Measurements from ENCODE around the gene DPH2. TPM values are rescaled to one million over a fixed set of nuclear protein-coding genes. Genes with fewer than 3 reads are reported as not detected.

The DPH2 gene
- total and polyA plus RNA-seq, 10 of the 15 experiments (the other 5 are each of a cell fraction or from before 2014, with no cell fraction given) = 13.1 to 82.9 (median 52.0) TPM

DNA sequence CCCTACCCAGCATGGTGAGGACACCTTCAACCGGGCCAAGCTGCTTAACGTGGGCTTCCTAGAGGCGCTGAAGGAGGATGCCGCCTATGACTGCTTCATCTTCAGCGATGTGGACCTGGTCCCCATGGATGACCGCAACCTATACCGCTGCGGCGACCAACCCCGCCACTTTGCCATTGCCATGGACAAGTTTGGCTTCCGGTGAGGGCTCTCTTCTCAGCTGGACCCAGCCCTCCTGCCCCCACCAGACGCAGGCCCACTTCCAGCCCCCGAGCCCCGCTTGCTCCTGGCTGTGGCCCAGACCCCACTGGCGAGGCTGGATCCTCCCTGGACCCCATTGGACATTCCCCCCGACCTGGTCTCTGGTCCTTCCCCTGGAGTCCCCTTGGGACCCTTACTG lies 15.0 kb downstream of the DPH2 start:
- ATAC-seq (no peak), DNase-seq (ENCODE audit: low read depth, low spot score) (no peak), FAIRE-seq (no peak)
- RAD21 ChIA-PET (ENCODE audit: unreplicated experiment) = no interaction called here
- SMC1A ChIA-PET (ENCODE audit: uncharacterized antibody, unreplicated experiment) = no interaction called here
- Histone ChIP-seq H3K9ac (ENCODE audit: control insufficient read depth, insufficient read depth, low read length) (no peak overlapping the region), H3K4me3 (no peak overlapping the region), H3K9me3 (replicated peaks; ENCODE audit: control insufficient read depth, insufficient read depth, low read length) (no peaks in the 10 kb centered on the region), H3K27me3 (replicated peaks in 1 of 2; ENCODE audit: control insufficient read depth in 2 of 2, insufficient read depth in 2 of 2, low read length in 1 of 2) (no peaks in the 10 kb centered on the region), H3K4me1 (ENCODE audit: control insufficient read depth, insufficient read depth, low read length) (peaks cover 8% of the 10 kb centered on the region), H3K79me2 (ENCODE audit: control insufficient read depth, insufficient read depth, low read length) (peaks cover 9% of the 10 kb centered on the region), H3K36me3 (ENCODE audit: control insufficient read depth in 2 of 2, insufficient read depth in 2 of 2, low read length in 1 of 2) (peaks cover 0 to 4% of the 10 kb centered on the region in 2 experiments; a peak in 3 of 4 replicates), H3K27ac (ENCODE audit: control insufficient read depth, insufficient read depth) (no peak overlapping the region), H3K4me2 (ENCODE audit: control insufficient read depth, insufficient read depth) (no peak overlapping the region), H2AFZ (ENCODE audit: control insufficient read depth, low read depth, low read length) (no peak overlapping the region), H4K20me1 (ENCODE audit: control insufficient read depth, insufficient read depth) (no peaks in the 10 kb centered on the region)
- intact Hi-C loops (cut with micrococcal nuclease; ENCODE audit: unreplicated experiment) = no loop called here
- 88% methylated on average over 16 of the region's 16 CpGs for WGBS (ENCODE audit: insufficient coverage, insufficient replicate concordance, low lambda C conversion rate, missing lambda C conversion rate)
- no TSS peak for BruUV-seq (replicated peaks)
- TF ChIP-seq RFX5 (IDR thresholded peaks at IDR 0.05; ENCODE audit: low read depth, low read length) = no peak
- POLR2A ChIA-PET = no interaction called here
- in situ Hi-C loops (cut with MboI) = no loop called here
- CTCF ChIA-PET = no interaction called here

DNA sequence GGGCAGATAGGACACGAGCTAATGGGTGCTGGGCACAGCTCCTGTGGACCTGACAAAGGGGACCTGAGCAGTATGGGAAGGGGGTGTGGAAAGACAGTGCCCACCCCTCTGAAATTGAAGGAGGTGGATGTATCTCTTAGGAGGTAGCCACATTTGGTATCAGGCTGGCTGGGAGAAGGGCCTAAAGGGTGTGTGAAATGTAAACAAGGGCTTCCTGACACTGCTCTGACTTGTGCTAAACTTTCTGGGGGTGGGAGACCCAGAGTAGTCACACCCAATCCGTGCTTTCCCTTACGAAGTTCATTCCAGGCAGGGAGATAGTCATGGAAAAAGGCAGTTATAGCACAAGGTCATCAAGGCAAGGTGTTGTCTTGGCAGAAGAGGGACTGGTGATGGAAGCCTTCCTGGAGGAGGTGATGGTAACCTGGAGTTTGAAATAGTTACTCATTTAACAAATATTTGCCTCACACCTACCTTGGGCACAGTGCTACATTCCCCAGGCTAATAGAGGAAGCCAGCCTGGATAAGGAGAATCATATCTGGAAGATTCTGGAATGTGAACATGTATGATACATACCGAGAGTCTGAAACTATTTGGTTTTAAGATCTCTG lies 16.3 kb downstream of the DPH2 start:
- H3K79me2 ChIP-seq (ENCODE audit: control insufficient read depth, insufficient read depth, low read length) = no peaks in the 10 kb centered on the region; the same call in none of the 2 replicates
- H3K36me3 ChIP-seq (ENCODE audit: control insufficient read depth in 2 of 2, insufficient read depth in 2 of 2, low read length in 1 of 2) = peaks cover 0 to 4% of the 10 kb centered on the region in 2 experiments; a peak in 3 of 4 replicates
- H3K9ac ChIP-seq (ENCODE audit: control insufficient read depth, insufficient read depth, low read length) = no peak overlapping the region
- intact Hi-C loops (cut with micrococcal nuclease; ENCODE audit: unreplicated experiment) = no loop called here
- H3K4me2 ChIP-seq (ENCODE audit: control insufficient read depth, insufficient read depth) = no peak overlapping the region
- H3K4me3 ChIP-seq = no peak overlapping the region
- RAD21 ChIA-PET (ENCODE audit: unreplicated experiment) = no interaction called here
- SMC1A ChIA-PET (ENCODE audit: uncharacterized antibody, unreplicated experiment) = no interaction called here
- no peaks in the 10 kb centered on the region for H4K20me1 ChIP-seq (ENCODE audit: control insufficient read depth, insufficient read depth)
- ATAC-seq (no peak), FAIRE-seq (no peak), DNase-seq (ENCODE audit: low read depth, low spot score) (no peak)
- CTCF ChIA-PET = no interaction called here
- POLR2A ChIA-PET = no interaction called here
- in situ Hi-C loops (cut with MboI) = no loop called here
- H3K27me3 ChIP-seq (replicated peaks in 1 of 2; ENCODE audit: control insufficient read depth in 2 of 2, insufficient read depth in 2 of 2, low read length in 1 of 2) = no peaks in the 10 kb centered on the region
- no TSS peak for BruUV-seq (replicated peaks)
- peaks cover 5% of the 10 kb centered on the region for H3K4me1 ChIP-seq (ENCODE audit: control insufficient read depth, insufficient read depth, low read length)
- 95% methylated on average over 4 of the region's 4 CpGs for WGBS (ENCODE audit: insufficient coverage, insufficient replicate concordance, low lambda C conversion rate, missing lambda C conversion rate)
- H3K27ac ChIP-seq (ENCODE audit: control insufficient read depth, insufficient read depth) = no peak overlapping the region
- no peaks in the 10 kb centered on the region for H3K9me3 ChIP-seq (replicated peaks; ENCODE audit: control insufficient read depth, insufficient read depth, low read length)
- no peak overlapping the region for H2AFZ ChIP-seq (ENCODE audit: control insufficient read depth, low read depth, low read length)
- TF ChIP-seq SREBF2 (IDR thresholded peaks at IDR 0.05; ENCODE audit: low read length) (no peak), ATF7 (IDR thresholded peaks at IDR 0.05; ENCODE audit: low read depth) (no peak), BHLHE40 (IDR thresholded peaks at IDR 0.05; ENCODE audit: borderline replicate concordance in 1 of 2, low read depth in 2 of 2, low read length in 1 of 2) (no peak), WRNIP1 (IDR thresholded peaks at IDR 0.05; ENCODE audit: borderline replicate concordance, low read depth, low read length) (no peak), PAX8 (IDR thresholded peaks at IDR 0.05) (no peak), JUND (IDR thresholded peaks at IDR 0.05; ENCODE audit: low read depth, low read length) (no peak), NFIC (IDR thresholded peaks at IDR 0.05; ENCODE audit: low read depth, low read length) (no peak), BCL11A (IDR thresholded peaks at IDR 0.05; ENCODE audit: low read depth, low read length) (no peak), ZNF384 (IDR thresholded peaks at IDR 0.05; ENCODE audit: borderline replicate concordance, low read depth, low read length) (no peak), ZNF622 (IDR thresholded peaks at IDR 0.05) (no peak), EED (IDR thresholded peaks at IDR 0.05; ENCODE audit: low read depth) (no peak), SIN3A (IDR thresholded peaks at IDR 0.05; ENCODE audit: low read depth, low read length) (no peak)
- TF ChIP-seq, protein P1, sequence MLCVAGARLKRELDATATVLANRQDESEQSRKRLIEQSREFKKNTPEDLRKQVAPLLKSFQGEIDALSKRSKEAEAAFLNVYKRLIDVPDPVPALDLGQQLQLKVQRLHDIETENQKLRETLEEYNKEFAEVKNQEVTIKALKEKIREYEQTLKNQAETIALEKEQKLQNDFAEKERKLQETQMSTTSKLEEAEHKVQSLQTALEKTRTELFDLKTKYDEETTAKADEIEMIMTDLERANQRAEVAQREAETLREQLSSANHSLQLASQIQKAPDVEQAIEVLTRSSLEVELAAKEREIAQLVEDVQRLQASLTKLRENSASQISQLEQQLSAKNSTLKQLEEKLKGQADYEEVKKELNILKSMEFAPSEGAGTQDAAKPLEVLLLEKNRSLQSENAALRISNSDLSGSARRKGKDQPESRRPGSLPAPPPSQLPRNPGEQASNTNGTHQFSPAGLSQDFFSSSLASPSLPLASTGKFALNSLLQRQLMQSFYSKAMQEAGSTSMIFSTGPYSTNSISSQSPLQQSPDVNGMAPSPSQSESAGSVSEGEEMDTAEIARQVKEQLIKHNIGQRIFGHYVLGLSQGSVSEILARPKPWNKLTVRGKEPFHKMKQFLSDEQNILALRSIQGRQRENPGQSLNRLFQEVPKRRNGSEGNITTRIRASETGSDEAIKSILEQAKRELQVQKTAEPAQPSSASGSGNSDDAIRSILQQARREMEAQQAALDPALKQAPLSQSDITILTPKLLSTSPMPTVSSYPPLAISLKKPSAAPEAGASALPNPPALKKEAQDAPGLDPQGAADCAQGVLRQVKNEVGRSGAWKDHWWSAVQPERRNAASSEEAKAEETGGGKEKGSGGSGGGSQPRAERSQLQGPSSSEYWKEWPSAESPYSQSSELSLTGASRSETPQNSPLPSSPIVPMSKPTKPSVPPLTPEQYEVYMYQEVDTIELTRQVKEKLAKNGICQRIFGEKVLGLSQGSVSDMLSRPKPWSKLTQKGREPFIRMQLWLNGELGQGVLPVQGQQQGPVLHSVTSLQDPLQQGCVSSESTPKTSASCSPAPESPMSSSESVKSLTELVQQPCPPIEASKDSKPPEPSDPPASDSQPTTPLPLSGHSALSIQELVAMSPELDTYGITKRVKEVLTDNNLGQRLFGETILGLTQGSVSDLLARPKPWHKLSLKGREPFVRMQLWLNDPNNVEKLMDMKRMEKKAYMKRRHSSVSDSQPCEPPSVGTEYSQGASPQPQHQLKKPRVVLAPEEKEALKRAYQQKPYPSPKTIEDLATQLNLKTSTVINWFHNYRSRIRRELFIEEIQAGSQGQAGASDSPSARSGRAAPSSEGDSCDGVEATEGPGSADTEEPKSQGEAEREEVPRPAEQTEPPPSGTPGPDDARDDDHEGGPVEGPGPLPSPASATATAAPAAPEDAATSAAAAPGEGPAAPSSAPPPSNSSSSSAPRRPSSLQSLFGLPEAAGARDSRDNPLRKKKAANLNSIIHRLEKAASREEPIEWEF (IDR thresholded peaks at IDR 0.05; ENCODE audit: insufficient replicate concordance, low read depth, low read length) = no peak

Data from GM12878 (cell line).